ENCODE measurements around the gene TFF1.
A peak's percentile ranks its signal among the peaks of the same experiment; 100 is the strongest.

TFF1 gene

DNA sequence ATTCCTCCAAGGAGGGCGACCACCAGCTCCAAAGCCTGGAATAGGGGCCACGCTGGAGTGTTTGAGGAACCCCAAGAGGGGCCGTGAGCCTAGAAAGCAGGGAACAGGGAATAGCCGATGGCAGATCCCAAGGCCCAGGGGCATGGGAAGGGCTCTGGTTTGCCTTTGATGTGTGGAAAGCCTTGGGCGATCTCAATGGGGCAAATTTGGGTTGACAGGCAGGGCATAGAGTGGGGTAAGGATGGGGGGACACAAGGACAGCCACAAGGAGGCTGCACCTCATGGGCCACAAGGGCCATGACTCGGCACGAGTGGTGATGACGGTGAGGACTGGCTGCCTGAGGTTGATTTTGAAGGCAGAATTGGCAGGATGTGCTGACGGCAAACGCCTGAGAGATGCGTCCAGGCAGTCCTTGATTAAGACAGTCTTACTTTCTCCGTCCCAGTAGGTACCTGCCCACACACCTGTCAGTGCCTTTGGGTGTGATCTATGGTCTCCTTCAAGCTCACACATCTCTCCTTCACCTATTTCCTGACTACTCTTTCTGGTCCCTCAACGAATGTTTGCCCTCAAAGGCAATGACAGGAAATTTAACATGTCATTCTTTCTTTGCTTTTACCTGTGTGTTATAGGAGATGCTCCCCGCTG lies 31.5 kb upstream of the TFF1 start:
- no peak for DNase-seq

- no peak for DNase-seq
Observed at GRCh38 chr21:42396799-42397745, 30.7 kb upstream of the TFF1 start.

GRCh38 chr21:42395905-42396651 lies 29.7 kb upstream of the TFF1 start, which contains the start of gene TMPRSS3:
Gene TMPRSS3 (minus strand): TSS chr21:42396052. CDS start chr21:42395417, 635 bp downstream.
- no peak for DNase-seq

GRCh38 chr21:42395302-42395701 lies 29.0 kb upstream of the TFF1 start:
- DNase-seq = no peak

DNA sequence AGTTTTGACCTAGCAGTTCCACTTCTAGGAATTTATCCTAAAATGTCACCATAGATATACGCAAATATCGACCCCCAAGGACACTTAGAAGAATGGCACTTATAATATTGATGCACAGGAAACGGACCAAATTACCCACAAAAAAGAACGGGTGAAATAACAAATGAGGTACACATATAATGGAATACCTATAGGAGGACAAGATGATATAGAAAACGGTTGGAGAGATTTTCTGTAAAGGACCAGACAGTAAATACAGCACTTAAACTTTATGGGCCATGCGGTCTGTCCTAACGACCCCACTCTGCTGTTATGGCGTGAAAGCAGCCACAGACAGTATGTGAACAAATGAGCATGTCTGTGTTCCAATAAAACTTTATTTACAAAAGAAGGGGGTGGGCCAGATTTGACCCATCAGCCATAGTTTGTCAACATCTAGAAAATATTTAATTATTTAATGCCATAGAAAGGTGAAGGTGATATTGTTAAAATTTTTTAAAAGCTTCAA lies 27.2 kb upstream of the TFF1 start:
- no peak for DNase-seq

GRCh38 chr21:42392731-42393442 lies 26.6 kb upstream of the TFF1 start:
- DNase-seq = no peak

DNA sequence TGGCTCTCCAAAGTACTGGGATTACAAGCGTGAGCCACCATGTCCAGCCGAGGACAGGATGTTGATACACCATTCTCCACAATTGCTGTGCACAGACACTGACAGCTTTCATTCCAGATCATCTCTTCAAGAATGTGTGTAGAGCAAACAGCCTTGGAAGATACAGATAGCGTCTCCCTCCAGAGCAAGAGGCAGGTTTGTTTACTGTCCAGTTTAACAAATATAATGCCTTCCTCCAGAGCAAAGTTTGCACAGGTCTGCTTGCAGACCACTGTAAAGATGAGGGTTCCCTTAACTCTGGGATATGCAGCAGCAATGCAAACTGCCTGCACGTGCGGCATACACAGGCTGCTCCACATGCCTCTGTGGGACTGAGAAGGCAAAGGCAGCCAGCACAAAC lies 25.0 kb upstream of the TFF1 start:
- DNase-seq = no peak

GRCh38 chr21:42390696-42391095 lies 24.4 kb upstream of the TFF1 start:
- no peak for DNase-seq

- DNase-seq = no peak
Observed at GRCh38 chr21:42390193-42390592, 23.9 kb upstream of the TFF1 start.

DNA sequence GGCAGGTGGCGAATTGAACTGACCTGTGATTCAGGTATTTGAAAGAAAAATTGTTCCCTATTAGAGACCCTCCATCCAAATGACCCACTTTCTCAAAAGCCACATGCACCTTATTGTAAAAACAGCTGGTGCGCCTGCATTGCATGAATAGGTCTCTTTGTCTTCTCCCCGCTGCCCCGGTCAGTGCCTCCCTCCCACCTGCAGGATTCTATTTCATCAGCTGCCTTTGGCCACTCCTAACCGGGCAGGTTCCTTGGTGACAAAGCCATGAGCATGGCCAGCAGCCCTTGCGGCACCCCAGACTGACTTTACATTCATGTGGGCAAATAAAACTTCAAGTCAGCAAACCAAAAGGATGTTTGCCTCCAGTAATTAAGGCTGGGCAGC lies 23.1 kb upstream of the TFF1 start:
- DNase-seq = no peak

- no peak for DNase-seq
Observed at GRCh38 chr21:42388740-42389448, 22.6 kb upstream of the TFF1 start.

- DNase-seq = no peak
Observed at GRCh38 chr21:42387843-42388340, 21.6 kb upstream of the TFF1 start.

DNA sequence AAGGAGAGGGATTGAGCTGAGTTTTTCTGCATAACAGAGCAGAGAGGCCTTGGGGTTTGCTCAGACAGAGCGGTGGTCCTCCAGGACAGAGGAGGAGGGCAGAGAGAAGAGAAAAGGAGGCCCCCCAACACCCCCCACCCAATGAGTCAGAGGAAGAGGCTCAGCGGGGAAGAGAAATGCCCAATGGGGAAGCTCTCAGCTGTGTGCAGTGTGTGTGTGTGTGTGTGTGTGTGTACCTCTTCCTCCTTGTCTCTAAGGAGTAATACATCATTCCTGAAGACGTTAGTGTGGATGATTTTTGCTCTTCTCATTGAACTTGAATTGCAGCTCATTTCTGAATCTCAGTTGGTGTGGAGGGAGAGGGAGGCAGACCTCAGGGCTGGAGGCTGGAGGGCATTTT lies 20.8 kb upstream of the TFF1 start:
- peak; percentile 73 for DNase-seq

DNA sequence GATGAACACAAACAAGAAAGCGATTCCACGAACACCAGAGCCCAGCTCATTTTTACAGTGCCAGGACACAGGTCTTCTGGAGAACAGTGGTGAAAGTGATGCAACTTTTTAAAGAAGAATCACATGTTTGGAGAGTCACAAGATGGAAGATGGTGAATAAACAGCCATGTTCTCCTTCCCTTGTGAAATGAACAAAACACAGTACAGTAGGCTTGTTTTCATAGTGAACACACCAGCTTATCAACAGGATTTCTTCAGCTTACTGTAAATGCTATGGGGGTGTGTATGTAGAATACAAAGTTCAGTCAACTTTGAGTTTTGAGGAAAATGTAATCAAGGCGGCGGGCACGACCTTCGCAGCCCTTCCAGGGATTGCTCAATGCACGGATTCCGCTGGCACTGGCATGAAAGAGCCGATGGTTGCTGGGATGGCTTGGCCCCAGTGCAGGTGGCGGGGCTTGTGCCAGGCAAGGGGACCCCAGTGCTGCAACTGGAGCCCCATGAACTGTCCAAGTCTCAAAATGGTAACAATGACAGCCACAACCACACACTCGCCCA lies 19.8 kb upstream of the TFF1 start:
- DNase-seq = no peak

DNA sequence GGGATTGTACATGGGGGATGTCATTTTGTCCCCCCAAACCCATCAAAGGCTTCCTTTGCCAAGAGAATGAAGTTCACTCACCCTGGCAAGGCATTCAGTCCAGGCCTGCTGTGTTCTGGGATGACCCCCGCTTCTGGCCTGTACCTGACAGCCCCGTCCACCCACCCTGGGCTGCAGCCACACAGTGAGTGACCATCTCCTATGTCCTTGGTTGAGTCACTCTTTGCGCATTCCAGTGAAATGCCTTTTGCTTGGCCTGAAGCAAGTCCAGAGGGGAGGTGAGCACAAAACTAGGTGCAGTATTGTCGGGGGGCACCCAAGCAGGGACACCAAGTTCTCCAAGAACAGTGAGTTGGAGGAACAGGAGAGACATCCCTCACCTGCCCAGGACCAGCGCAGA lies 19.3 kb upstream of the TFF1 start:
- DNase-seq = no peak

DNA sequence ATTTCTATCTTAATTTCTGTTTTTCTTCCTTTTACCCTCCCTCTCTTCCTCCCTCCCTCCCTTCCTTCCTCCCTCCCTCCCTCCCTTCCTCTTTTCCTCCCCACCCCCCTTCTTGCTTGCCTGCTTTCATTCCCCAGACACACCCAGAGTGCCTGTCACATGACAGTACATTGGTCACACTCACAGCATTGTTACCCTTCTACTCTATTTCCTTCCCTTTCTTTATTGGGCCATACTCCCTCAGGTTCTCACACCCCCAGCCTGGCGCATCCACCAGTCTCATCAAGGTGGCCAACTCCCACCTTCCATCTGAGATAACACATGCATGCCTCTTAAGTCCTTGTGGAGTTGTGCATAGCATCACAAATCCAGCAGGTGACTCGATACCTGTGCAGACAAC lies 18.7 kb upstream of the TFF1 start:
- DNase-seq = peak; percentile 55

DNA sequence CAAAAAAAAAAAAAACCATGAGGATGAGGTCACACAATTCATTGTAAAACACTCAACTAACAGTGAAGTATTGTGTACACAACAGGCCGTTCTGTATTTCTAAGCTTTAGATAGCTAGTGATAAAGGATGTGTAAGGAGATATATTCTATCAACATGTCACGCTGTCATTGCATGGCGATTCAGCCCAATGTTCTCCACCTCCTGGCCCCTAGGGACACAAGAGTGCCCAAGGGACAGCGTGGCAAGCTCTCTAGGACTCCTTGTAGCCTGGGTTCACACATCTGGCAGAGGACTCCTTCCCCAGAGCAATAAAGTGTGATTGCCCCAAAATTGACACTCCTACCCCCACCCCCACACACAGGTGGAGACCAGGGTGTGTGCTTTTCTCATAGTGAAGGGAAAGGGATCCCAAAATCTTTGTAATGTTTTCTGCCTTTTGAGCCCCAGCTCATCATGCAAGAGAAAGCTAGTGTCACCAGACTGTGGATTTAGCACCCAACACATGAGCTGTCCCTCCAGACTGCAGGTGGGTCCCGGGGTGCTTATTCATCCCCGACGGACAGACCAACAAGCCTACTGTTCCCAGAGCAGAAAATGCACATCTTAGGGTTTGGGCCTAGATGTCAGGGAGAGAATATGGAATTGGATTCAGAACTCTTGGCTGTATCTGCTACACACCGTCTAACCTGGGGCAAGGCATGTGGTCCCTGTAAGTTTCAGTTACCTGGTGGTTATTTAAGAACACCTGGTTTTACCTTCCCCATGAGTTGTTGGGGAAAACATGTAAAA lies 18.0 kb upstream of the TFF1 start:
- no peak for DNase-seq

- no peak for DNase-seq
Observed at GRCh38 chr21:42383331-42383730, 17.0 kb upstream of the TFF1 start.

DNA sequence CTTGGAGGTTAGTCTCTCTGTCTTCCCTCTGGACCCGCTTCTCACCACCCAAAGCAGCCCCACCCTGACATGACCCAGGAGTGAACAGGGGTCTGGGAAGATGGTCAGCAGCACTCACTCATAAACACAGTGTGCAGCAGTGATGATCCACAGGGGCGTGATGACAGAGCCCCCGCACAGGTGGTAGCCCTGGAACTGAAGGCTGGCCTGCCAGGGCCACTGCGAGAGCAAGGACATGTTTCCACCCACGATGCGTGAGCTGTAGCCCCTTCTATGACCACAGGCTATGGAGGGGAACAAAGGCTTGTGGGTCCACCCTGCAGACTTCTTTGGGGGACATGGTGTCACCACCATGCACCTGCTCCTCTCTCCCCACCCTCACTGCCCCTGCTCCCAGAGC lies 16.6 kb upstream of the TFF1 start:
- DNase-seq = no peak

- peak; percentile 45 for DNase-seq
Observed at GRCh38 chr21:42381347-42381984, 15.1 kb upstream of the TFF1 start.
